ENCODE measurements around the gene NUDCD3. TPM values are rescaled to one million over a fixed set of nuclear protein-coding genes. Genes with fewer than 3 reads are reported as not detected.

NUDCD3 gene
- total RNA-seq, 1 experiment from 2014 or later, result 71.9 TPM

DNA sequence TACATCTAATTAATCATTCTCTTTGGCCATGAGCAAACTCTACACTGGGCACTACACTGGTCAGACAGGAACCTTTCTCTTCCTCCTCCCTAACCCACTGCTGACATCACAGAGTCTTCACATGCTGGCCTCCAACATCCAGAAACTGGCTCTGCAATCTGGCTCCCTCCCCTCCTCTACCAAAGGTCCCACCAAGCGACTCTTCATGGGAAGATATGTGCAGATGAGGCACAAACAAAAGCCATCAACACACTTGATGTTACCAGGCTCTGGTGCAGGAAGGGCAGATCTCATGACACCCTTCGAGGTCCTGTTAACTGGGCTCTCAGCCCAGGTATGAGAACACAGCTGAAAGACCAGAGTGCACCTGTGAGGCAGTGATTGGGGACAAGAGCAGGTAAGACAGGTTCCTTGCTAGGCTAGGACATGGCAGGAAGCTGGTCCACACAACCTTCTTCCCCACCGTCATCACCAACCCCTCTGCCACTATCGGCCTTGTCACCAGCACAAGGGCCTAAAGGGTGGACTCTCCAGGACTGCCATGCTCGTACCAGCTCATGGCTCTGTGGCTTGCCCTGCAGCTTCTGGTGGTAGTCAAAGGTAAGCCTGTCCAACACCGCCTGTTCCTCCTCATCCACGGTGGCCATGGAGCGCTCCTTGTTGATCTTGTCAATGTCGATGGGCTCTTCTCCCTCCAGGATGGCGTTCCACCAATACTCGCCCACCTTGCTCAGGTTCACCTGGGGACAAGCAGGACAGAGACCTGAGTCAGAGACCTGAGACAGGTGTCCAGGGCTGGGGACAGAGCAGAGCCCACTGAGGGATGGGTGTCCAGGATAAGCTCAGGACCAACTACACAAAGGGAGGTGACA, 98.5 kb downstream of the NUDCD3 start:
- no peaks in the 10 kb centered on the region for H3K27me3 Mint-ChIP-seq (ENCODE audit: low read depth)
- no peak overlapping the region for H2BK5ac ChIP-seq (ENCODE audit: insufficient read length, low read length)
- no peaks in the 10 kb centered on the region for H4K20me1 ChIP-seq (ENCODE audit: control insufficient read depth, insufficient read depth, insufficient read length)
- no peak overlapping the region for H3K18ac ChIP-seq (ENCODE audit: insufficient read length, low read depth, low read length)
- no peaks in the 10 kb centered on the region for H3K9me3 ChIP-seq (ENCODE audit: control insufficient read depth, low read depth, low read length)
- H3K23ac ChIP-seq (ENCODE audit: insufficient read length, low read depth, low read length), result no peak overlapping the region
- H2AK5ac ChIP-seq (ENCODE audit: insufficient read length, low read length), result no peak overlapping the region
- no peak overlapping the region for H3K27ac ChIP-seq (ENCODE audit: insufficient read length, low read depth, low read length)
- H4K8ac ChIP-seq (replicated peaks; ENCODE audit: insufficient read length, low read depth, low read length), result no peak overlapping the region
- H3K27ac Mint-ChIP-seq, result peak overlapping the region in 1 of 3 experiments; percentile 70; a peak in 1 of 7 replicates
- H3K4ac ChIP-seq (ENCODE audit: low read depth, low read length), result no peak overlapping the region
- H2BK15ac ChIP-seq (ENCODE audit: low read depth, low read length), result no peak overlapping the region
- TF ChIP-seq, protein P1, sequence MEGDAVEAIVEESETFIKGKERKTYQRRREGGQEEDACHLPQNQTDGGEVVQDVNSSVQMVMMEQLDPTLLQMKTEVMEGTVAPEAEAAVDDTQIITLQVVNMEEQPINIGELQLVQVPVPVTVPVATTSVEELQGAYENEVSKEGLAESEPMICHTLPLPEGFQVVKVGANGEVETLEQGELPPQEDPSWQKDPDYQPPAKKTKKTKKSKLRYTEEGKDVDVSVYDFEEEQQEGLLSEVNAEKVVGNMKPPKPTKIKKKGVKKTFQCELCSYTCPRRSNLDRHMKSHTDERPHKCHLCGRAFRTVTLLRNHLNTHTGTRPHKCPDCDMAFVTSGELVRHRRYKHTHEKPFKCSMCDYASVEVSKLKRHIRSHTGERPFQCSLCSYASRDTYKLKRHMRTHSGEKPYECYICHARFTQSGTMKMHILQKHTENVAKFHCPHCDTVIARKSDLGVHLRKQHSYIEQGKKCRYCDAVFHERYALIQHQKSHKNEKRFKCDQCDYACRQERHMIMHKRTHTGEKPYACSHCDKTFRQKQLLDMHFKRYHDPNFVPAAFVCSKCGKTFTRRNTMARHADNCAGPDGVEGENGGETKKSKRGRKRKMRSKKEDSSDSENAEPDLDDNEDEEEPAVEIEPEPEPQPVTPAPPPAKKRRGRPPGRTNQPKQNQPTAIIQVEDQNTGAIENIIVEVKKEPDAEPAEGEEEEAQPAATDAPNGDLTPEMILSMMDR (conservative IDR thresholded peaks at IDR 0.05), result no peak
- H2AFZ ChIP-seq (ENCODE audit: low read length), result no peak overlapping the region
- H3K27me3 ChIP-seq (ENCODE audit: insufficient read depth, low read length), result no peaks in the 10 kb centered on the region
- peaks cover 6 to 26% (median 10%) of the 10 kb centered on the region in 3 experiments; a peak in 6 of 7 replicates for H3K36me3 Mint-ChIP-seq (ENCODE audit: insufficient read depth in 1 of 3, low read depth in 3 of 3)
- WGBS (ENCODE audit: extremely low coverage, insufficient read length, low lambda C conversion rate), result no CpG with 5 or more reads among the region's 11 CpGs
- H3T11ph ChIP-seq (ENCODE audit: low read length), result no peak overlapping the region
- H4K91ac ChIP-seq (ENCODE audit: insufficient read length, low read depth, low read length), result no peak overlapping the region
- H2BK12ac ChIP-seq (ENCODE audit: insufficient read length, low read depth, low read length), result no peak overlapping the region
- H3K9ac ChIP-seq (ENCODE audit: extremely low read depth, insufficient read length, low read length), result no peak overlapping the region
- H2BK20ac ChIP-seq (ENCODE audit: low read depth, low read length, poor library complexity, severe bottlenecking), result no peak overlapping the region
- H3K4me1 ChIP-seq (ENCODE audit: insufficient read depth, low read length), result no peaks in the 10 kb centered on the region
- no peaks in the 10 kb centered on the region for H3K23me2 ChIP-seq (ENCODE audit: insufficient read length, low read depth, low read length, poor library complexity, severe bottlenecking)
- H3K79me1 ChIP-seq (ENCODE audit: insufficient read depth, low read depth, low read length, poor library complexity, severe bottlenecking), result no peaks in the 10 kb centered on the region
- H3K4me1 Mint-ChIP-seq, result no peaks in the 10 kb centered on the region
- H3K4me2 ChIP-seq (ENCODE audit: insufficient read depth, insufficient read length, low read length), result no peak overlapping the region
- H4K5ac ChIP-seq (ENCODE audit: insufficient read length, low read depth, low read length), result no peak overlapping the region
- H2BK120ac ChIP-seq (ENCODE audit: low read depth, low read length, poor library complexity, severe bottlenecking), result no peak overlapping the region
- no peak overlapping the region for H3K14ac ChIP-seq (ENCODE audit: insufficient read depth, low read length)
- no peak overlapping the region for H3K4me3 Mint-ChIP-seq
- DNase-seq, result peak; percentile 14
- H3K9me3 Mint-ChIP-seq, result no peaks in the 10 kb centered on the region
- H3K79me2 ChIP-seq (ENCODE audit: insufficient read depth, low read length), result no peaks in the 10 kb centered on the region
- H3K56ac ChIP-seq (ENCODE audit: insufficient read length, low read depth, low read length), result no peak overlapping the region

All from H9 (cell line).